ENCODE data around the gene CACUL1.

- TF ChIP-seq POLR2A (IDR thresholded peaks at IDR 0.05; ENCODE audit: low read length), result no peak
- TF ChIP-seq GATA1 (IDR thresholded peaks at IDR 0.05; ENCODE audit: low read depth, low read length), result no peak
Observed at GRCh38 chr10:118658762-118659161, 96.0 kb downstream of the CACUL1 start.

Data from erythroblast (primary cell).